ENCODE data around the gene DHH. TPM values are rescaled to one million over a fixed set of nuclear protein-coding genes. Genes with fewer than 3 reads are reported as not detected.

The DHH gene
- total and polyA plus RNA-seq, 9 of the 15 experiments (the other 6 are each of a cell fraction or from before 2014, with no cell fraction given), result 0.07 to 2.6 (median 0.54) TPM

- TF ChIP-seq, protein P1, sequence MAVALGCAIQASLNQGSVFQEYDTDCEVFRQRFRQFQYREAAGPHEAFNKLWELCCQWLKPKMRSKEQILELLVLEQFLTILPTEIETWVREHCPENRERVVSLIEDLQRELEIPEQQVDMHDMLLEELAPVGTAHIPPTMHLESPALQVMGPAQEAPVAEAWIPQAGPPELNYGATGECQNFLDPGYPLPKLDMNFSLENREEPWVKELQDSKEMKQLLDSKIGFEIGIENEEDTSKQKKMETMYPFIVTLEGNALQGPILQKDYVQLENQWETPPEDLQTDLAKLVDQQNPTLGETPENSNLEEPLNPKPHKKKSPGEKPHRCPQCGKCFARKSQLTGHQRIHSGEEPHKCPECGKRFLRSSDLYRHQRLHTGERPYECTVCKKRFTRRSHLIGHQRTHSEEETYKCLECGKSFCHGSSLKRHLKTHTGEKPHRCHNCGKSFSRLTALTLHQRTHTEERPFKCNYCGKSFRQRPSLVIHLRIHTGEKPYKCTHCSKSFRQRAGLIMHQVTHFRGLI (CRISPR knock-in tag; IDR thresholded peaks at IDR 0.05), result no peak
- TF ChIP-seq GATAD2B (IDR thresholded peaks at IDR 0.05; ENCODE audit: borderline replicate concordance) (peak; percentile 91), MTA1 (IDR thresholded peaks at IDR 0.05; ENCODE audit: borderline replicate concordance) (no peak), ARNT (IDR thresholded peaks at IDR 0.05) (peak in 1 of 2 experiments; percentile 33; a peak in 2 of 4 replicates), HBP1 (CRISPR knock-in tag; IDR thresholded peaks at IDR 0.05) (peak; percentile 63), ZNF347 (CRISPR knock-in tag; IDR thresholded peaks at IDR 0.05; ENCODE audit: low read depth) (no peak), ZNF41 (CRISPR knock-in tag; conservative IDR thresholded peaks at IDR 0.05) (no peak), SUPT5H (IDR thresholded peaks at IDR 0.05) (peak; percentile 100), ZKSCAN3 (CRISPR knock-in tag; IDR thresholded peaks at IDR 0.05) (no peak), SIRT6 (IDR thresholded peaks at IDR 0.05; ENCODE audit: low read depth, low read length) (peak; percentile 31), CBFA2T3 (IDR thresholded peaks at IDR 0.05) (no peak; the same call in 1 of the 2 replicates), POU5F1 (IDR thresholded peaks at IDR 0.05; ENCODE audit: borderline replicate concordance, low read depth, low read length, partially characterized antibody) (no peak), MXD1 (CRISPR knock-in tag; IDR thresholded peaks at IDR 0.05; ENCODE audit: borderline replicate concordance, poor library complexity, severe bottlenecking) (no peak), ARID3A (IDR thresholded peaks at IDR 0.05; ENCODE audit: borderline replicate concordance, low read depth, low read length) (no peak), CHD2 (IDR thresholded peaks at IDR 0.05; ENCODE audit: low read depth, low read length) (no peak), HMGXB4 (CRISPR knock-in tag; IDR thresholded peaks at IDR 0.05) (no peak), ARHGAP35 (IDR thresholded peaks at IDR 0.05; ENCODE audit: partially characterized antibody) (peak; percentile 63), ZNF764 (CRISPR knock-in tag; IDR thresholded peaks at IDR 0.05; ENCODE audit: low read depth) (no peak)
- TF ChIP-seq, protein P2, sequence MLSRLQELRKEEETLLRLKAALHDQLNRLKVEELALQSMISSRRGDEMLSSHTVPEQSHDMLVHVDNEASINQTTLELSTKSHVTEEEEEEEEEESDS (CRISPR knock-in tag; IDR thresholded peaks at IDR 0.05), result no peak
- TF ChIP-seq, protein P3, sequence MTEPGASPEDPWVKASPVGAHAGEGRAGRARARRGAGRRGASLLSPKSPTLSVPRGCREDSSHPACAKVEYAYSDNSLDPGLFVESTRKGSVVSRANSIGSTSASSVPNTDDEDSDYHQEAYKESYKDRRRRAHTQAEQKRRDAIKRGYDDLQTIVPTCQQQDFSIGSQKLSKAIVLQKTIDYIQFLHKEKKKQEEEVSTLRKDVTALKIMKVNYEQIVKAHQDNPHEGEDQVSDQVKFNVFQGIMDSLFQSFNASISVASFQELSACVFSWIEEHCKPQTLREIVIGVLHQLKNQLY (CRISPR knock-in tag; conservative IDR thresholded peaks at IDR 0.05), result no peak
Measured at GRCh38 chr12:49131051-49131893, 36.7 kb upstream of the DHH start, which contains the start of gene TUBA1B (continued).
